Panc1 (cell line): Measurements from ENCODE around the gene EFCAB10. TPM values are rescaled to one million over a fixed set of nuclear protein-coding genes. Genes with fewer than 3 reads are reported as not detected.

Source experiments
- ATAC-seq: fragments of 200-7000 bp; cut with Tn5 transposase; 2 replicates; pipeline ENCODE4 v1.9.1; 2020; ENCODE audit warnings: mild to moderate bottlenecking, moderate library complexity
- BruUV-seq: library from RNA; stranded (reverse); fragments of 400-500 nt; replicated peaks from 2 replicates; lab custom pipeline; 2021; lab: Mats Ljungman, UMichigan
- CTCF ChIA-PET: fragments of 300-600 bp; sonication (Branson Sonifier 250); formaldehyde crosslinking; loops from one replicate; lab custom pipeline; 2022; ENCODE audit warnings: antibody characterized with exemption; lab: Charles Lee
- POLR2A ChIA-PET: fragments of 300-600 bp; sonication (Branson Sonifier 250); formaldehyde crosslinking; loops from one replicate; lab custom pipeline; 2022; ENCODE audit warnings: antibody characterized with exemption; lab: Charles Lee
- DNase-seq: peaks from one replicate; pipeline ENCODE4 v3.0.0-alpha.2; 2010; ENCODE audit warnings: low read depth, low spot score
- H3K27ac ChIP-seq: 2 replicates; pipeline ENCODE4 v1.5.1; 2011; ENCODE audit warnings: mild to moderate bottlenecking, low read length, inconsistent platforms
- H3K27me3 ChIP-seq: fragments of 200-500 bp; sonication (Bioruptor generic); 2 replicates; pipeline ENCODE4 v1.6.0; 2014; ENCODE audit warnings: low read length, inconsistent platforms; ENCODE audit not compliant: control insufficient read depth, insufficient read depth
- H3K36me3 ChIP-seq: fragments of 200-500 bp; sonication (Bioruptor generic); 2 replicates; pipeline ENCODE4 v1.5.1; 2014; ENCODE audit warnings: inconsistent platforms, mild to moderate bottlenecking, low read length, moderate library complexity; ENCODE audit not compliant: control insufficient read depth, insufficient read depth
- H3K4me1 ChIP-seq: 2 replicates; pipeline ENCODE4 v1.5.1; 2011; ENCODE audit warnings: inconsistent platforms, mild to moderate bottlenecking, low read length, moderate library complexity; ENCODE audit not compliant: control insufficient read depth, insufficient read depth
- H3K4me3 ChIP-seq, 2 experiments: 2 replicates each; pipeline ENCODE4 v1.5.1; 2011 to 2012; ENCODE audit warnings: low read depth in 2 of 2, low read length in 2 of 2, mild to moderate bottlenecking in 2 of 2, inconsistent platforms in 1 of 2, moderate library complexity in 1 of 2
- H3K9me3 ChIP-seq: fragments of 200-500 bp; sonication (Bioruptor generic); 2 replicates; pipeline ENCODE4 v1.5.1; 2014; ENCODE audit warnings: low read depth, mild to moderate bottlenecking, inconsistent platforms, low read length, moderate library complexity; ENCODE audit not compliant: control insufficient read depth, insufficient read depth
- POLR2AphosphoS5 ChIP-seq: IDR thresholded peaks from 2 replicates; pipeline ENCODE4 v1.6.1; 2012; ENCODE audit warnings: mild to moderate bottlenecking, low read depth, low read length, moderate library complexity
- SIN3A ChIP-seq: IDR thresholded peaks from 2 replicates; pipeline ENCODE4 v1.6.1; 2012; ENCODE audit warnings: low read depth, mild to moderate bottlenecking, low read length, moderate library complexity, borderline replicate concordance; ENCODE audit not compliant: insufficient read depth
- TCF7L2 ChIP-seq: IDR thresholded peaks from 2 replicates; pipeline ENCODE4 v1.6.1; 2011; ENCODE audit warnings: mild to moderate bottlenecking, low read depth, low read length, inconsistent platforms
- in situ Hi-C: cut with HindIII; loops from 2 replicates; pipeline ENCODE4 v1.10.0; 2016; ENCODE audit warnings: low sequenced_read_pairs, low pct_unique_long_range_greater_than_20kb
- intact Hi-C: fragments of 100-400 bp; cut with micrococcal nuclease; formaldehyde crosslinking; loops from one replicate; pipeline ENCODE4 v1.10.0; 2022; ENCODE audit not compliant: unreplicated experiment
- total RNA-seq: library from RNA; stranded (reverse); gene quantifications from one replicate; pipeline ENCODE4 v1.2.1, GENCODE V29; 2021; ENCODE audit not compliant: unreplicated experiment
- TF ChIP-seq, protein P1 (sequence below): fragments of 450-650 bp; IDR thresholded peaks from 2 replicates; pipeline ENCODE4 v1.5.1; 2017; ENCODE audit warnings: mild to moderate bottlenecking
- TF ChIP-seq, protein P2 (sequence below), 2 experiments: IDR thresholded peaks; 2 replicates each; pipeline ENCODE4 v1.6.1; 2011 to 2012; ENCODE audit warnings: low read depth in 2 of 2, control low read depth in 1 of 2, low read length in 1 of 2, mild to moderate bottlenecking in 1 of 2, moderate library complexity in 1 of 2; ENCODE audit not compliant: insufficient read depth in 1 of 2

EFCAB10 gene
- total RNA-seq, 1 experiment from 2014 or later = not detected

DNA sequence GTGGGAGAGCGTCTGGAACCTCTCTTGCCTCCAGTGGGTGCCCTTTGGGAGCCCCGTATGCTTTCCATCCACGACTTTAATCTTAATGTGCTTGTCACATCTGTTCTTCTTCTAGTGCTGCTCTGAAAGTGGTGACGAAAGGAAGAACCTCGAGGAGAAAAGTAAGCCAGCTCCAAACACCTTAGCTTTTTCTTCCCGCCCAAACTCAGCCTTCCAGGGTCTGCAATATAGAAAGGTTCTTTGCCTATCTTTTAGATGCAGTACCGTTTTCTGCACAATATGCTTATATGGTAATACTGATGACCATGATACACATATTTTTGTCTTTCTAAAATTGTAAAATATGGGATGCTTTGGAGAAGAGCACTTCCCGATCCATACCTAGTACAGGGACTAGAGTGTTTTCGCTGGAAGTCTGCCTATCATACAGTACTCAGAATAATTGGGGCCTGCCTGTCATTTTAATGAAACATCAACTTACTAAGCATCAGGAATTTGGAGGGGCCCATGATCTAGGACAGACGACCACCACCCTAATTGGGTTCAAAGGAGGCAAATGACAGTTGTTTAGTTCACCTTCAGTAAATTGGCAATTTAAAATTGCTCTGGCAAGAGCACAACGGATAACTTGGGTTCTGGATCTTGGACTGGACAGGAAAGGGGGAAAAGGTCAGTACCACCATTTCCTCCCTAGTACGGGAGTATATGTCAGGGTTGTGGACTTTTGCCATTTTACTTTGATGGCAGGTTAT is 48.4 kb downstream of the EFCAB10 start:
- Histone ChIP-seq H3K36me3 (no peaks in the 10 kb centered on the region), H3K4me3 (peak overlapping the region; percentile 89 to 95), H3K27ac (peak overlapping the region; percentile 90), H3K9me3 (no peaks in the 10 kb centered on the region), H3K4me1 (peaks cover 8% of the 10 kb centered on the region), H3K27me3 (no peaks in the 10 kb centered on the region)
- TSS peak; percentile 87 for BruUV-seq
- TF ChIP-seq, protein P1, sequence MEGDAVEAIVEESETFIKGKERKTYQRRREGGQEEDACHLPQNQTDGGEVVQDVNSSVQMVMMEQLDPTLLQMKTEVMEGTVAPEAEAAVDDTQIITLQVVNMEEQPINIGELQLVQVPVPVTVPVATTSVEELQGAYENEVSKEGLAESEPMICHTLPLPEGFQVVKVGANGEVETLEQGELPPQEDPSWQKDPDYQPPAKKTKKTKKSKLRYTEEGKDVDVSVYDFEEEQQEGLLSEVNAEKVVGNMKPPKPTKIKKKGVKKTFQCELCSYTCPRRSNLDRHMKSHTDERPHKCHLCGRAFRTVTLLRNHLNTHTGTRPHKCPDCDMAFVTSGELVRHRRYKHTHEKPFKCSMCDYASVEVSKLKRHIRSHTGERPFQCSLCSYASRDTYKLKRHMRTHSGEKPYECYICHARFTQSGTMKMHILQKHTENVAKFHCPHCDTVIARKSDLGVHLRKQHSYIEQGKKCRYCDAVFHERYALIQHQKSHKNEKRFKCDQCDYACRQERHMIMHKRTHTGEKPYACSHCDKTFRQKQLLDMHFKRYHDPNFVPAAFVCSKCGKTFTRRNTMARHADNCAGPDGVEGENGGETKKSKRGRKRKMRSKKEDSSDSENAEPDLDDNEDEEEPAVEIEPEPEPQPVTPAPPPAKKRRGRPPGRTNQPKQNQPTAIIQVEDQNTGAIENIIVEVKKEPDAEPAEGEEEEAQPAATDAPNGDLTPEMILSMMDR = no peak
- TF ChIP-seq TCF7L2 (no peak), POLR2AphosphoS5 (no peak), SIN3A (no peak)
- TF ChIP-seq, protein P2, sequence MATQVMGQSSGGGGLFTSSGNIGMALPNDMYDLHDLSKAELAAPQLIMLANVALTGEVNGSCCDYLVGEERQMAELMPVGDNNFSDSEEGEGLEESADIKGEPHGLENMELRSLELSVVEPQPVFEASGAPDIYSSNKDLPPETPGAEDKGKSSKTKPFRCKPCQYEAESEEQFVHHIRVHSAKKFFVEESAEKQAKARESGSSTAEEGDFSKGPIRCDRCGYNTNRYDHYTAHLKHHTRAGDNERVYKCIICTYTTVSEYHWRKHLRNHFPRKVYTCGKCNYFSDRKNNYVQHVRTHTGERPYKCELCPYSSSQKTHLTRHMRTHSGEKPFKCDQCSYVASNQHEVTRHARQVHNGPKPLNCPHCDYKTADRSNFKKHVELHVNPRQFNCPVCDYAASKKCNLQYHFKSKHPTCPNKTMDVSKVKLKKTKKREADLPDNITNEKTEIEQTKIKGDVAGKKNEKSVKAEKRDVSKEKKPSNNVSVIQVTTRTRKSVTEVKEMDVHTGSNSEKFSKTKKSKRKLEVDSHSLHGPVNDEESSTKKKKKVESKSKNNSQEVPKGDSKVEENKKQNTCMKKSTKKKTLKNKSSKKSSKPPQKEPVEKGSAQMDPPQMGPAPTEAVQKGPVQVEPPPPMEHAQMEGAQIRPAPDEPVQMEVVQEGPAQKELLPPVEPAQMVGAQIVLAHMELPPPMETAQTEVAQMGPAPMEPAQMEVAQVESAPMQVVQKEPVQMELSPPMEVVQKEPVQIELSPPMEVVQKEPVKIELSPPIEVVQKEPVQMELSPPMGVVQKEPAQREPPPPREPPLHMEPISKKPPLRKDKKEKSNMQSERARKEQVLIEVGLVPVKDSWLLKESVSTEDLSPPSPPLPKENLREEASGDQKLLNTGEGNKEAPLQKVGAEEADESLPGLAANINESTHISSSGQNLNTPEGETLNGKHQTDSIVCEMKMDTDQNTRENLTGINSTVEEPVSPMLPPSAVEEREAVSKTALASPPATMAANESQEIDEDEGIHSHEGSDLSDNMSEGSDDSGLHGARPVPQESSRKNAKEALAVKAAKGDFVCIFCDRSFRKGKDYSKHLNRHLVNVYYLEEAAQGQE (IDR thresholded peaks at IDR 0.05; ENCODE audit: insufficient read depth in 1 of 2, low read depth in 2 of 2, low read length in 1 of 2) = no peak
- ChIA-PET POLR2A (interaction anchor here (0.5 kb wide), 1 partner anchor 157 kb away, joined by 3 read pairs; no protein-coding TSS in a partner anchor), CTCF (interaction anchor here (1.3 kb wide), 1 partner anchor 49 kb away, joined by 4 read pairs; the partner anchor contains the start of gene EFCAB10)
- ATAC-seq (no peak), DNase-seq (no peak)
- intact Hi-C loops (no loop called here), in situ Hi-C loops (no loop called here)

DNA sequence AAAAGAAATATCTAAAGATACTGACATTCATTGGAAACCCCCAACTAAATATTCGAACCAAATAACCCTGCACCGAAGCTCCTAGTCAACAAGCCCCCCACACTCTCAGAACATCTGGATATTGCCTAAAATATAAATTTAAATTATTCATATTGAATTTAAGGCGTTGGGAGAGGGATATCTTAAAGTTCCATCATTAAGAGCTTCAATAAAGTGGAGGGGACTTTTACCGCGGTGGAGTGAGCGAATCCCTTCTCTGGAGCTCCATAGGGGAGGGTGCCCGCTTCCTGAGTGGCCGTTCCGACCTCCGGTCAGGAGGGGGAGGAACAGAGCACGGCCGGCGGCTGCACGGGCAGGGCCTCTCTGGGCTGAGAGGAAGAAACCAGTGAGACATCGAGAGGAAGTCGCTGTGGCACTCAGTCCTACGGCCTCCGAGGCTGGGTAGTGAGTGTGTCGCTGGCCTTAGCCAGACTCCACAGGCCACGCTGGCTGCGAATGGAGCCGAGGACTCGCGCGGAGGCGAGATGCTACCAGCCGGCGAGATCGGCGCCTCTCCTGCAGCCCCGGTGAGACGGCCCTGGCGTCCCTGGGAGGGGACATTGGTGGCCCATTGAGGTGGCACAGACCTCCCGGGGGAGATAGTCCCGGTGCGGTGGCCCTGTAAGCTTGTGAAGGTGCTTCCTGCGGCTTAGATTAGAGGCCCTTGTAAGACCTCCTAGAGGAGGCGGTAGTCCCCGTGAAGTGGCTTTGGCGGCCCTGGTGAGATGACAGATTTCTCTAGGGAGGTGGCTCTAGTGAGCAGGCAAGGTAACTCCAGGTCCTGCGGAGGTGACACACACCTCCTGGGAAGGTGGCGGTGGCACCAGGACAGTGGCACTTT is 49.3 kb downstream of the EFCAB10 start, which contains the start of gene RINT1:
Gene RINT1, plus strand, starts transcription at position 410 of the 880 bp plus-strand sequence. Its CDS starts 115 bp downstream, at position 525.
- ATAC-seq (peak; percentile 100), DNase-seq (peak; percentile 82)
- in situ Hi-C loops (no loop called here), intact Hi-C loops (no loop called here)
- BruUV-seq = no TSS peak
- H3K9me3 ChIP-seq = no peaks in the 10 kb centered on the region
- CTCF ChIA-PET = interaction anchor here (0.6 to 1.3 kb wide), 7 partner anchors 8 to 440 kb away, joined by 3 to 5 read pairs (median 4); partner anchors contain the start of gene EFCAB10
- peaks cover 8% of the 10 kb centered on the region for H3K4me1 ChIP-seq
- TF ChIP-seq TCF7L2 (peak; percentile 26; the same call in 1 of the 2 replicates), POLR2AphosphoS5 (peak; percentile 94), SIN3A (0 out of 2 replicates have a peak, but pooled peaks have one; percentile 52)
- TF ChIP-seq, protein P1 = peak; percentile 96
- TF ChIP-seq, protein P2 (IDR thresholded peaks at IDR 0.05; ENCODE audit: insufficient read depth in 1 of 2, low read depth in 2 of 2, low read length in 1 of 2) = no peak
- no peaks in the 10 kb centered on the region for H3K36me3 ChIP-seq
- peak within 1 kb of the TSS; percentile 90 for H3K27ac ChIP-seq
- H3K4me3 ChIP-seq = peak within 1 kb of the TSS; percentile 89 to 95
- POLR2A ChIA-PET = interaction anchor here (0.6 to 1.2 kb wide), 5 partner anchors 11 to 384 kb away, joined by 3 to 6 read pairs (median 5); no protein-coding TSS in a partner anchor
- H3K27me3 ChIP-seq = no peaks in the 10 kb centered on the region
